HG03439 (cell line): ENCODE data around the gene OPN1MW2.
"Not testable (repeated sequence)": the region's sequence is repeated elsewhere in the genome, so short reads cannot be mapped to it uniquely, and the experiment has no call there.

Source experiments
- ATAC-seq: cut with Tn5 transposase; IDR thresholded peaks from one replicate; pipeline ENCODE4 v1.9.1; 2021; ENCODE audit warnings: mild to moderate bottlenecking, moderate library complexity; ENCODE audit not compliant: unreplicated experiment

The OPN1MW2 gene

DNA sequence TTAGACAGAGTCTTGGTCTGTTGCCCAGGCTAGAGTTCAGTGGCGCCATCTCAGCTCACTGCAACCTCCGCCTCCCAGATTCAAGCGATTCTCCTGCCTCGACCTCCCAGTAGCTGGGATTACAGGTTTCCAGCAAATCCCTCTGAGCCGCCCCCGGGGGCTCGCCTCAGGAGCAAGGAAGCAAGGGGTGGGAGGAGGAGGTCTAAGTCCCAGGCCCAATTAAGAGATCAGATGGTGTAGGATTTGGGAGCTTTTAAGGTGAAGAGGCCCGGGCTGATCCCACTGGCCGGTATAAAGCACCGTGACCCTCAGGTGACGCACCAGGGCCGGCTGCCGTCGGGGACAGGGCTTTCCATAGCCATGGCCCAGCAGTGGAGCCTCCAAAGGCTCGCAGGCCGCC, at the start of gene OPN1MW2:
Gene OPN1MW2 (plus strand): TSS at position 301 of the 400 bp plus-strand sequence. CDS start 60 bp downstream, at position 361.
- ATAC-seq = not testable (repeated sequence)

DNA sequence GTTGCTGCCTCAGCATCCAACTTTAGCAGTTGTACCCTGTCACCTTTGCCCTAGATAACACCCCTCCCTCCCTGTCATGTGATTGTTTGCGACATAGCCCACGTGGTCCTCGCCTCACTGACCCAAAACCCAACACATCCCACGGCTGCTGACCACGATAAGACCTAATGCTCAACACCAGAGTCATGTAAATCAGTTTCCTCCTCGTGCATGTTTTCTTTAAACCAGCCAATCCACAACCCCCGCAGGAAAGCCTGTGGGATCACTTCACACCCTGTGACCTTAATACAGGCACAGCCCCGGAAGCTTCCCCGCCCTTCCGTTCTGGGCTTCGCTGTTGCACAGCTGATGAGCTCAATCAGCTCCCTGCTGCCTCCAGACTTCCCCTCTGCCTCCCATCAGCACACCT, 47.0 kb upstream of the OPN1MW2 start:
- peak; percentile 59 for ATAC-seq

DNA sequence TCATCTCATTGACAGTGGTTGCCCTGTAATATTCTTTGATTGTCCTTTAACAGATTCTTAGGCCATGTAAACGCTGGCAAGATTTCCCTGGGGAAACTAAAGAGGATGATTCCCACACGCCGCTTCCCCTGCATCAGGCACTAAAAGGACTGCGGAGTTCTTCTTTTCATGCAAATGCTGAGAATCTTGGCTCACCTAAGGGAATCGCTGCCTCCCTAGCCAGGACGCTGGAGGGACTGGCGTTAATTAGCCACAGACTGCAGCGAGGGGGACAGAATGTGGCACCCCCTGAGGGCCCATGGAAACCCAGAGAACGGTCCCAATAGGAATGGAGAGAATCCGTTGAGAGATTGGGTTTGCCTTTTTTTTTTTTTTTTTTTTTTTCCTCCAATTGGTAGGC, 45.2 kb upstream of the OPN1MW2 start:
- not testable (repeated sequence) for ATAC-seq

DNA sequence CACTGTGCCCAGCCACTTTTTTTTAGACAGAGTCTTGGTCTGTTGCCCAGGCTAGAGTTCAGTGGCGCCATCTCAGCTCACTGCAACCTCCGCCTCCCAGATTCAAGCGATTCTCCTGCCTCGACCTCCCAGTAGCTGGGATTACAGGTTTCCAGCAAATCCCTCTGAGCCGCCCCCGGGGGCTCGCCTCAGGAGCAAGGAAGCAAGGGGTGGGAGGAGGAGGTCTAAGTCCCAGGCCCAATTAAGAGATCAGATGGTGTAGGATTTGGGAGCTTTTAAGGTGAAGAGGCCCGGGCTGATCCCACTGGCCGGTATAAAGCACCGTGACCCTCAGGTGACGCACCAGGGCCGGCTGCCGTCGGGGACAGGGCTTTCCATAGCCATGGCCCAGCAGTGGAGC, 37.3 kb upstream of the OPN1MW2 start, which contains the start of gene OPN1MW:
Gene OPN1MW (plus strand): TSS at position 301 of the 400 bp plus-strand sequence. CDS start 82 bp downstream, at position 383.
- not testable (repeated sequence) for ATAC-seq

DNA sequence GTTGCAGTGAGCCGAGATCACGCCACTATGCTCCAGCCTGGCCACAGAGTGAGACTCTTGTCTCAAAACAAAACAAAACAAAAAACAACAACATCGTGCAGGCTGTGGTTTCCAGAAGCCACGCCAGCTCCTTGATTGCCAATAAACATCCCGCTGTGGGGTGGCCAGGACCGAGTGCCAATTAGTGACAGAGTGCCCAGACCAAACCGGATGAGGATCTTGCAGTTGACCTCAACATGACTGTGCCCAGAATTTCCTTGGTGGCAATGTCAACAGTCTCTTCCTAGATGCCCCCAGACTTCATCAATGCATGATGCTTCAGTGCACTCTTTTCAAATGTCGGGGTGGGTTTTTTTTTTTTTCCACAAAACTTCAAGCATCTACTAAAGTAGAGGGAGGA, 35.8 kb upstream of the OPN1MW2 start:
- not testable (repeated sequence) for ATAC-seq

DNA sequence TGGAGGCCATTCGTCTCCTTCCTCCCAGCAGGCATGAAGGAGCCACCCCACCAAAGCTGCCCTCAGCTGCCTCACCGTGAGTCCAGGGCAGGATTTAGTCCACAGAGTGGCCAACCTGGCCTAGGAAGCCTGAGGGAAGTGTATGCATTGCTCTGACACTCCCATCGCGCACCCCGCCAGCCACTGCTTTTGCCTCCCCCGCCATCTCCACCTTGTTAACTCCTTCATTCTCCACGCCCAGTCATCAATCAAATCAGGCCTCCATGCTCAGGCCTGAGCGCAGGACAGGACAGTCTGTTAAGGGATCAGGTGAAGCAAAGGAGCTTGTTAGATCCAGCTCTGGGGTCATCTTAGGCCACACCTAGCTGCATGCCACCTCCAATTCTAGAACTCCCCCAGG, 26.7 kb upstream of the OPN1MW2 start:
- ATAC-seq = not testable (repeated sequence)

DNA sequence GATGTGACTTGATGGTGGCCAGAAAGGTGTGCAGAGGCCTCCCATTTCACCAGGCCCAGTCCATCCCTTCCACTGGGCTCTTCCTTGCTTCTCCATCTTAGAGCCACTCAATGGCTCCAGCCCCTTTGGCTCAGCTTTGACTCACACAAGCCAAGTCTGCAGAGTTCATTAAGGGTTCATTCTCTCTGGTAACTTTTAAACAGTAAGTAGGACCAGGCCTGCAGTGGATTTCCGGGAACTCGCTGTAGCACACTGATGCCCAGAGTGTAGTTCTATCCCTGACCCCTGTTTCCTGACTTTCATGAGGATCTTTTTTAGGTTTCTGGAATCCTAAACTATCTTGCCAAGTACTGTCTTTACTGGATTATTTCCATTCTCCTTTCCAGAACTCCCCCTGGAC, 25.2 kb upstream of the OPN1MW2 start:
- ATAC-seq = not testable (repeated sequence)

DNA sequence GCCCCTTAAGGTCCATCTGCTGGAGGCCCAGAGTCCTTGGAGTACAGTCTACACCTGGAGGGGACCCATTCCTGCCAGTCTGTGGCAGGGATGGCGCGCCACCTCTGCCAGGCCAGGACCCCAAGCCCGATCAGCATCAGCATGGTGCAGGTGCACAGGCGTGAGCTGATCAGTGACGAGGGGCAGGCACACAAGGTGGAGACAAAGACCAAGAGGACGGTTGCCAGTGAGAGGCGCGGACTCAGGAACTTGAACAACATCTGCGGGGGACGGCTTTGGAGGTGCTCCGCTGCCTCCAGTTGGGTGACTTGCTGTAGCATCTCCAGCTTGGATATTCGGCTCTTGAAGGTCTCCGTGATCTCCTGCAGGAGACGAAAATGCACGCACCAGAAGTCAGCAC, 23.1 kb upstream of the OPN1MW2 start:
- not testable (repeated sequence) for ATAC-seq

DNA sequence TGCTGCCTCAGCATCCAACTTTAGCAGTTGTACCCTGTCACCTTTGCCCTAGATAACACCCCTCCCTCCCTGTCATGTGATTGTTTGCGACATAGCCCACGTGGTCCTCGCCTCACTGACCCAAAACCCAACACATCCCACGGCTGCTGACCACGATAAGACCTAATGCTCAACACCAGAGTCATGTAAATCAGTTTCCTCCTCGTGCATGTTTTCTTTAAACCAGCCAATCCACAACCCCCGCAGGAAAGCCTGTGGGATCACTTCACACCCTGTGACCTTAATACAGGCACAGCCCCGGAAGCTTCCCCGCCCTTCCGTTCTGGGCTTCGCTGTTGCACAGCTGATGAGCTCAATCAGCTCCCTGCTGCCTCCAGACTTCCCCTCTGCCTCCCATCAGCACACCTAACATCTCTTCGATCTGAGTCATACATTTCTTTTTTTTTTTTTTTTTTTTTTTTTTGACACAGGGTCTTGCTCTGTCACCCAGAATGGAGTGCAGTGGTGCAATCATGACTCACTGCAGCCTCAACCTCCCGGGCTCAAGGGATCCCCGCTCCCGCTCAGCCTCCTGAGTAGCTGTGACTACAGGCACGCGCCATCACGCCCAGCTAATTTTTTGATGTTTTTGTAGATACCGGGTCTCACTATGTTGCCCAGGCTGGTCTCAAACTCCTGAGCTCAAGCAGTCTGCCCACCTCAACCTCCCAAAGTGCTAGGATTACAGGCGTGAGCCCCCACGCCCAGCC, 9.7 kb upstream of the OPN1MW2 start:
- peak; percentile 80 for ATAC-seq

DNA sequence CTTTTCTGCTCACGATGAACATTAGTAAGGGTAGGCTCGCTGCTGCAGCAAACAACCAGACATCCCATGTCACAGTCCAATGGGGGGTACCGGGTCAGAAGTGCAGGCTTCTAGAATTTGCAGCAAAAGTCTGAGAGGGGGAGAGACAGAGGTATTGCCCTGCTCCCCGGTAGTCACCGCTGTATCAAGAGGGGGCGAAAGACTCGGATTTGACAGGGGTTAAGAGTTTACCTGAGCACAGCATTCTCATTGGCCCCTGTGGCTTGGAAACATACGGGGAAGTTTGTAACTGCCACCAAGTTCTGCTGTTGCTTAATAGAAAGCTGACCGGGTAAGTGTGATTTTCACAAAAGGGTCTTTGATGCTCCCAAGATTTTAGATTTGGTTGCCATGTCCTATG, 8.5 kb upstream of the OPN1MW2 start:
- ATAC-seq = not testable (repeated sequence)

DNA sequence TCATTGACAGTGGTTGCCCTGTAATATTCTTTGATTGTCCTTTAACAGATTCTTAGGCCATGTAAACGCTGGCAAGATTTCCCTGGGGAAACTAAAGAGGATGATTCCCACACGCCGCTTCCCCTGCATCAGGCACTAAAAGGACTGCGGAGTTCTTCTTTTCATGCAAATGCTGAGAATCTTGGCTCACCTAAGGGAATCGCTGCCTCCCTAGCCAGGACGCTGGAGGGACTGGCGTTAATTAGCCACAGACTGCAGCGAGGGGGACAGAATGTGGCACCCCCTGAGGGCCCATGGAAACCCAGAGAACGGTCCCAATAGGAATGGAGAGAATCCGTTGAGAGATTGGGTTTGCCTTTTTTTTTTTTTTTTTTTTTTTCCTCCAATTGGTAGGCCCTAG, 8.1 kb upstream of the OPN1MW2 start:
- ATAC-seq = not testable (repeated sequence)

DNA sequence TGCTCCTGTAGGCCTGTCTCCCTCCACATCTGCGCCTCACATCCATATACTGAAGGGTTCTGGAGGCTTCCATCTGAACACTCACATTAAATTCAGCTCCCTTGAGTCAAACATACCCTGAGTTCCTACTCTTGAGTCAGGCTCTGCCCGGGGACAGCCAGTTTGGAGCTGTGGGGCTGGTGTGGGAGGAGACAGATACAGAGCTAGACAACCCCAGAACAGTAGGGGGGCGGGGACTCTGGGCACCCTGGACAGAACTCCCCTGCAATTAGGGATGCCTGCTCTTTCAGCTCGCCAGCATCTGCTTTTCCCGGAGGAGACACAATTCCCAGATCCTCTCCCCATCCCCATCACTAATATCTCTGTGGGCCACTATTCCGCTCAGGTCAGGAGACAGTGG, 5.7 kb downstream of the OPN1MW2 start:
- ATAC-seq = not testable (repeated sequence)

DNA sequence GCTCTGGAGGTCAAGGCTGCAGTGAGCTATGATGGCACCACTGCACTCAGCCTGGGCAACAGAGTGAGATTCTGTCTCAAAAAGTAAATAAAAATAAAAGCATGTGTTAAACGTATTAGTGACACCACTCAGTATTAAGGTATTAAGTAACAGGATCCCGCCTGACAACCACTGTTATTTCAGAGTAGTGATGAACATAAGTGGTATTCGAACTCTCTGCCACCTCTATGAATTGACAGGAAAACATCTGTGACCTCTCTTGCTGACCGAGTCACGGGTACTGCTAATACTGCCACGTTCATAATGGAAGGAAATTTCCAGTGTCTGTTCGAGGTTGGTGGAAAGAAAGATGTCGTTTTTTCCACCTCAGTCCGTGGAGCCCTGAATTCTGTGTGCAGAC, 7.2 kb downstream of the OPN1MW2 start:
- not testable (repeated sequence) for ATAC-seq

DNA sequence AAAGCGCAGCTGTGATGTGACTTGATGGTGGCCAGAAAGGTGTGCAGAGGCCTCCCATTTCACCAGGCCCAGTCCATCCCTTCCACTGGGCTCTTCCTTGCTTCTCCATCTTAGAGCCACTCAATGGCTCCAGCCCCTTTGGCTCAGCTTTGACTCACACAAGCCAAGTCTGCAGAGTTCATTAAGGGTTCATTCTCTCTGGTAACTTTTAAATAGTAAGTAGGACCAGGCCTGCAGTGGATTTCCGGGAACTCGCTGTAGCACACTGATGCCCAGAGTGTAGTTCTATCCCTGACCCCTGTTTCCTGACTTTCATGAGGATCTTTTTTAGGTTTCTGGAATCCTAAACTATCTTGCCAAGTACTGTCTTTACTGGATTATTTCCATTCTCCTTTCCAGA, 11.9 kb downstream of the OPN1MW2 start:
- ATAC-seq = not testable (repeated sequence)

DNA sequence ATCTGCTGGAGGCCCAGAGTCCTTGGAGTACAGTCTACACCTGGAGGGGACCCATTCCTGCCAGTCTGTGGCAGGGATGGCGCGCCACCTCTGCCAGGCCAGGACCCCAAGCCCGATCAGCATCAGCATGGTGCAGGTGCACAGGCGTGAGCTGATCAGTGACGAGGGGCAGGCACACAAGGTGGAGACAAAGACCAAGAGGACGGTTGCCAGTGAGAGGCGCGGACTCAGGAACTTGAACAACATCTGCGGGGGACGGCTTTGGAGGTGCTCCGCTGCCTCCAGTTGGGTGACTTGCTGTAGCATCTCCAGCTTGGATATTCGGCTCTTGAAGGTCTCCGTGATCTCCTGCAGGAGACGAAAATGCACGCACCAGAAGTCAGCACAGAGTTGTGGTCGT, 14.1 kb downstream of the OPN1MW2 start:
- not testable (repeated sequence) for ATAC-seq

DNA sequence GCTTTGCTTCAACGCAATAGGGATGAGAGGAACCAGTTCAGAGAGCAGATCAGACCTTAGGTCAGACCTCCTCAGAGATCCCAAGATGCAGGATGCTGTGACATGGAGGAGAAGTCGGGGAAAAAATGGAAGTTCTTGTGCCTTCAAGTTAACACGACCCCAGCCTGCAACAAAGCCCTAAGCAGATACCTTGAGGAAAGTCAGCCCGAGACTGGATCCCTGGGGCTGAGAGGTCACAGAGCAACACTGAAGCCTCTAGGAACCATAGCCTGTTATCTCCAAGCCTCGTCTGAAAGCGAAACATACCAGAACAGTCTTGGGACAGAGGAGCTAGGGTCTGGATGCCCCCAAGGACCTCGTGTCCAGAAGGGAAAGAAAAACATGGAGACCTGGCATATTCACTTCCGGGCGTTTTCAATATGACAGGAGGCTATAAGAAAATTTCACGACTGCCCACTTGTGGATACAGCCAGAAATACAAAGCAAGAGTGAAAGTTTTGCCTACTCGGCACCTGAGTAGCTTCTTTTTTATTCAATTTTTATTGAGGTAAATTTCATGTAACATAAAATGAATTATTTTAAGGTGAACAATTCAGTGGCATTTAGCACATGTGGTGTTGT, 19.5 kb downstream of the OPN1MW2 start:
- ATAC-seq = not testable (repeated sequence)

DNA sequence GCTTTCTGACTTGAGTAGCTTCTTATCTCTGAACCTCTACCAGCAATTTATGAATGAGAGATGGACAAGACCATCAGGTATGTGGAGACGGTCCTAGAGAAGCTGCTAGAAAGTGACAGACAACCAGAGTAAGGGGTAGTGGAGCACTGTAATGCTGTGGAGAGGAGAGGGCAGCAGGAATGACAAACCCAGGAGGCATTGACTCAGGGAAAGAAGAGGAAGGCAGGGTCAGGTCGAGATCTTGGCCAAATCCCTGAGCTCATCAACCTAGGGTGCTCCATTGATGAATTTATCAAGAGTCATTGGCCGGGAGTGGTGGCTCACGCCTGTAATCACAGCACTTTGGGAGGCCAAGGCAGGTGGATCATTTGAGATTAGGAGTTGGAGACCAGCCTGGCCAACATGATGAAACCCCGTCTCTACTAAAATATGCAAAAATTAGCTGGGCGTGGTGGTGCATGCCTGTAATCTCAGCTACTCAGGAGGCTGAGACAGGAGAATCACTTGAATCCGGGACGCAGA, 20.5 kb downstream of the OPN1MW2 start:
- not testable (repeated sequence) for ATAC-seq

DNA sequence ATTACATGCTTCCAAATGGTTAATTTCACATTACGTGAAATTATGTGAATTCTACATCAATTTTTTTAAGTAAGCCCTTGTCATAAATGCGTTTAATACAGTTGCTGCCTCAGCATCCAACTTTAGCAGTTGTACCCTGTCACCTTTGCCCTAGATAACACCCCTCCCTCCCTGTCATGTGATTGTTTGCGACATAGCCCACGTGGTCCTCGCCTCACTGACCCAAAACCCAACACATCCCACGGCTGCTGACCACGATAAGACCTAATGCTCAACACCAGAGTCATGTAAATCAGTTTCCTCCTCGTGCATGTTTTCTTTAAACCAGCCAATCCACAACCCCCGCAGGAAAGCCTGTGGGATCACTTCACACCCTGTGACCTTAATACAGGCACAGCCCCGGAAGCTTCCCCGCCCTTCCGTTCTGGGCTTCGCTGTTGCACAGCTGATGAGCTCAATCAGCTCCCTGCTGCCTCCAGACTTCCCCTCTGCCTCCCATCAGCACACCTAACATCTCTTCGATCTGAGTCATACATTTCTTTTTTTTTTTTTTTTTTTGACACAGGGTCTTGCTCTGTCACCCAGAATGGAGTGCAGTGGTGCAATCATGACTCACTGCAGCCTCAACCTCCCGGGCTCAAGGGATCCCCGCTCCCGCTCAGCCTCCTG, 28.0 kb downstream of the OPN1MW2 start:
- ATAC-seq = peak; percentile 67

DNA sequence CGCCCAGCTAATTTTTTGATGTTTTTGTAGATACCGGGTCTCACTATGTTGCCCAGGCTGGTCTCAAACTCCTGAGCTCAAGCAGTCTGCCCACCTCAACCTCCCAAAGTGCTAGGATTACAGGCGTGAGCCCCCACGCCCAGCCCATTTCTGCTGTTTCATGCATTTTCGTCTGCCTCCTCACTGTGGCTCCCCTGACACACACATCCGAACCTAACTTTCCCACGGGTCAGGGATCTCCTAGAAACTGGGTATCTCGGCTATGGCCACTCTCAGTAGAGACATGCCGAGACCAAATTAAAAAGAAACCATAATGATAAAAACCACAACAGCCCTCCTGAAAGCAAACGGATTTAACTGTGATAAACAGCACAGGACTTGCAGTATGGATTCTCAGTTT, 28.5 kb downstream of the OPN1MW2 start:
- not testable (repeated sequence) for ATAC-seq

DNA sequence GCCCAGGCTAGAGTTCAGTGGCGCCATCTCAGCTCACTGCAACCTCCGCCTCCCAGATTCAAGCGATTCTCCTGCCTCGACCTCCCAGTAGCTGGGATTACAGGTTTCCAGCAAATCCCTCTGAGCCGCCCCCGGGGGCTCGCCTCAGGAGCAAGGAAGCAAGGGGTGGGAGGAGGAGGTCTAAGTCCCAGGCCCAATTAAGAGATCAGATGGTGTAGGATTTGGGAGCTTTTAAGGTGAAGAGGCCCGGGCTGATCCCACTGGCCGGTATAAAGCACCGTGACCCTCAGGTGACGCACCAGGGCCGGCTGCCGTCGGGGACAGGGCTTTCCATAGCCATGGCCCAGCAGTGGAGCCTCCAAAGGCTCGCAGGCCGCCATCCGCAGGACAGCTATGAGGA, 37.7 kb downstream of the OPN1MW2 start, which contains the start of gene OPN1MW3:
Gene OPN1MW3 (plus strand): TSS at position 301 of the 400 bp plus-strand sequence. CDS start 38 bp downstream, at position 339.
- not testable (repeated sequence) for ATAC-seq

DNA sequence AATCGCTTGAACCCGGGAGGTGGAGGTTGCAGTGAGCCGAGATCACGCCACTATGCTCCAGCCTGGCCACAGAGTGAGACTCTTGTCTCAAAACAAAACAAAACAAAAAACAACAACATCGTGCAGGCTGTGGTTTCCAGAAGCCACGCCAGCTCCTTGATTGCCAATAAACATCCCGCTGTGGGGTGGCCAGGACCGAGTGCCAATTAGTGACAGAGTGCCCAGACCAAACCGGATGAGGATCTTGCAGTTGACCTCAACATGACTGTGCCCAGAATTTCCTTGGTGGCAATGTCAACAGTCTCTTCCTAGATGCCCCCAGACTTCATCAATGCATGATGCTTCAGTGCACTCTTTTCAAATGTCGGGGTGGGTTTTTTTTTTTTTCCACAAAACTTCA, 39.2 kb downstream of the OPN1MW2 start:
- not testable (repeated sequence) for ATAC-seq
